Nucleus accumbens (tissue), 56 donors: ENCODE data around the gene IKBKE.

ENCODE experiments used
- DNase-seq, 56 donors: peaks; one replicate each; lab custom pipeline; 2025; lab: John Stamatoyannopoulos, UW

IKBKE gene

GRCh38 chr1:206469933-206470691, at the start of gene IKBKE:
TSS of gene IKBKE (plus strand) at chr1:206470476. CDS start at chr1:206473228, 2,752 bp downstream.
- peak in 39 of 56 donors; percentile 6 to 74 (median 35) for DNase-seq

GRCh38 chr1:206421616-206422340, 48.5 kb upstream of the IKBKE start:
- no peak for DNase-seq

DNA sequence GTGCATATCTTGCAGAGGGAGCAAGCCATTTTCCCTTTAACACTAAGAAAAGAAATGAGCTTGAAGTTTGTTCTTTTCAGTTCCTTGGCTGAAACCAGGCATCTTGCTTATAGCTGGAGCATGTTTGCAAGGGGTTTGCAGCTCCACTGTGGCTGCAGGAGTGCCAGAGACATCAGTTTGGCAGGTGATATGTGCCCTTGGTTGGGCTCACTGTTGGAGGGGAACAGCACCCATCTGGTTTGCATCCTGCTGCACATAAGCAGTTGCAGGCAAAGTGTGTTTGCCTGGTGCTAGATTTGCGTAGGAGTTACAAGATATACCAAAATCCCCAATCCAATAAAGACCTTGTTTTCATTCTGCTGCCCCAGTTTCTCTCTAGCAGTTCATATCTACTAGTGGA, 47.8 kb upstream of the IKBKE start:
- no peak for DNase-seq

DNA sequence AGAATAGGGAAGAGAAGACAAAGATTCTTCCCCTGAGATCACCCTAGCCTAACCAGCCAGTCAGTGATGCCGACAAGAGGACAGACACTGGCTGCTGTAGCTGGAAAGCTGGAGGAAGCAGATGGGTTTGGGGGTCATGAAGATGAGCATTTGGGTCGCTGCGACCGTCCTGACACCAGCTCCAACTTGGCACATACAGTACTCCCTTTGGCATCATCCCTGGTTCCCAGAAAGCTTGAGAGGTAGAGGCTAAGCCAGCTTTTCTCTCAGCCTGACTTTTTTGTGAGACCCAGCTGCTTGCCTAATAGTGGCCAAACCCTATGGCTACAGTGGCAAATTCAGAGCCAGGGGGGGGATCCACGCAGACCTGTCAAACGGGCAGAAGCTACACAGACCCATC, 43.0 kb upstream of the IKBKE start:
- no peak for DNase-seq

- DNase-seq, result no peak
Observed at GRCh38 chr1:206429421-206429820, 40.9 kb upstream of the IKBKE start.

- no peak for DNase-seq
Observed at GRCh38 chr1:206430031-206430983, 40.0 kb upstream of the IKBKE start.

- DNase-seq, result no peak
Observed at GRCh38 chr1:206435445-206435844, 34.8 kb upstream of the IKBKE start.

DNA sequence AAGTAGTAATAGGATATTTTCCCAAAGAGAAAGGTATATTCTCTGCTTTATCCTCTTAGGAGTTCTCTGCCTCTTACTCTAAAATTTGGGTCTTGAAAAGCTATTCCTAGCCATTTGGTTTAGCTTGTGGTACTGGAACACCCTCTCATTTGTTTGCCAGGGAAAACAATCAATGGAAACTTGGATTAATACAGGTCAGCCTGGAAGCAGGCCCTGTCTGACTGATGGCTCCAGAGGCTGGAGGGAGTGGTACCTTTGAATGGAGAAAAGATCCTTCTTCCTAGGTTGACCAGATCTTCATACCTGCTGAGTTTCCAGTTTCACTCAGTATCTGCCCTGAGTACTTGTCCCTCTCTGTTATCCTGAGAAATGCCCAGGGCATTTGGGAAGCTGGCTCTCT, 31.7 kb upstream of the IKBKE start:
- no peak for DNase-seq

DNA sequence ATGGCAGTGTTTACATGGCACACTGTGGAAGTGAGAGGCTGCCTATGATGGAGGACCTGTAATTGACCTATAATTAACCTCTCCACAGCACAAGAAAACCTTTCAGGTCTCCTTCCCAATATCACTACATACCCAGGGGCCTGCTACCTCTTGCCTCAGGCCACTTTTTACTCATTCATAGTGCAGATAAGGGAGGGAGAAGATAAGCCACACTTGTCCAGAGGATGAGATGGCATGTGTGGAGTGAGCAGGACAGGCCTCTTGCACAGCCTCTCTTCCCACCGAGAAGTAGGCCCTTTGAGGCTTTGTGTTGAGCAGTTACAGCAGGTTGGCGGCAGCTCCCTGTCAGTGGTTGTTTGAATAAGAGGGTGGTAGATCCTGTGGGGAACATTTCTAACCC, 31.1 kb upstream of the IKBKE start:
- no peak for DNase-seq

DNA sequence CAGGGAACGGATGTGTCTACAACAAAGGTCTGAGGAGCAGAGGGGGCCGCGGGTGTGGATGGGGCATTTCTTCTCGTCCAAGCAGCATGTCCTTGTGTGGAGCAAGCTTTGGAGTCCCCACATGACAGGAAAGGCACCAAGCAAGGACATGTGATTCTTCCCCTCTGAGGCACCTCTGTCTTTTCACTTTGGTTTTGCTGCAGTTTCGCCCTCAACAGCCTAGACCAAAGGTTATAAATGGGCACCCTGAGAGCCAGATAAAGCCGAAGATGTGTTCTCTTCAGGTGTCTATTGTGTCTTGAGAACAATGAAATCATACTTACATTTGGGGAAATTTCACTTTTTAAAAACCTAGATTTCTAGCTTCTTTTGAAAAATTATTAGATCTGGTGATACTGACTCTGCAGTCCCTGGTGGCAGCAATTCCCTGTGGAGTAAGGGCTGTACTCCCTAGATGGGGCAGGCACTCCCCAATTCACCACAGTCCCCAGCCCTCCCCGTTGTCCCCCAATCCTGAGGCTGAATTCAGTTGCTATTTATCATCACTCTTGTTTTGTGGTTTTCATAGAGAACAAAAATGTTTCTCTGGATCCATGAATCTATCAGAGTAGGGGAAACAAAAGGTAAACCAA, 28.8 kb upstream of the IKBKE start:
- no peak for DNase-seq

- no peak for DNase-seq
Observed at GRCh38 chr1:206442101-206442500, 28.2 kb upstream of the IKBKE start.

DNA sequence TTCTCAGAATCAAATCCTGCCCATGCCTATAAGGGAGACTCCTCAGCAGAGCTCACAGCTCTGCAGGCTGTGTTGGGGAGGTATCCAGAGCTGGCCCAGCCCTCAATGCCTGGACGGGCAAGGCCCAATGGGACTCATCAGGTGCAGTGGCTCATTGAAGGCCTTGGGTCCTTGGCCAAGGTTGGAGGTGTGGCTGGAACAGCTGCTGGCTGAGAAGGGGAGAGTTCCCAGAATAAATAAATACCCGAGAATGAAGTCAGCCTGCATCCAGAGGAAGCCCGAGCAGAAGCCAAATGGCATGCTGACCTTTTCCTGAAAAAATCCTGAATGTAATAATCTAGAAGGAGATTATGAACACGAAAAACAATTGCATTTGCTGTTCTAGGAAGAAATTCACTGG, 25.2 kb upstream of the IKBKE start:
- DNase-seq, result no peak

DNA sequence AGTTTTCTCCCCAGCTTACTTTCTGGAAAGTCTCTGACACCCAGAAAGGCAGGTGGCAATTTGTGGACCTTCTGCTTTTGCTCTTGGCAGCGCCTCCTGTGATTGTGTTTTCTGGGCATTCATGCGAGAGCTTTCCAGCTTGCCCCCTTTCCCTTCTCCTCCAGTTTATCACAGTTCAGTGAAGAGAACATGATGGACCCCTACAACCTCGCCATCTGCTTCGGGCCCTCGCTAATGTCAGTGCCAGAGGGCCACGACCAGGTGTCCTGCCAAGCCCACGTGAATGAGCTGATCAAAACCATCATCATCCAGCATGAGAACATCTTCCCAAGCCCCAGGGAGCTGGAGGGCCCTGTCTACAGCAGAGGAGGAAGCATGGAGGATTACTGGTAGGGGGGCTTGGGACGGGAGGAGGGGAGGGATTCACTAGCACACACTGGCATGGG, 24.3 kb upstream of the IKBKE start:
- no peak for DNase-seq

- no peak for DNase-seq
Observed at GRCh38 chr1:206446688-206447421, 23.4 kb upstream of the IKBKE start.

GRCh38 chr1:206447422-206447765, 22.9 kb upstream of the IKBKE start:
- DNase-seq, result no peak

DNA sequence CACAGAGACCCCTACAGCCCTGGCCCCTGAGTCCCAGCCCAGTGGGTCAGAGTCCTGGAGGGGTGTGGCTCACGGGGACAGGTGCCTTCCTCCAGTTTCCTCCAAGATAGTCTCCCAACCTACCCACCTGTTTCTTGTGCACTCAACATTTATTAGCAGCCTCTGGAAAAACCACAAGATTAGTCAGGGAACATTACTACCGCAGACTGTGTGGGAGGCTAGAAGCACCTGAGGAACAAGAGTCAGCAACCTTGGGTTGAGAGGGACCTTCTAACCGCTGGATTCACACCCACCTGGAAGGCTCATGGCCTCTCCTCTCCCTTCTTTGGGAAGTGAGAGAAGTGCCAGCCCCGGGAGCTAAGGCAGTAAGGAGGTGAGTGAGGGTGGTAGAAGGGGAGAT, 22.5 kb upstream of the IKBKE start:
- no peak for DNase-seq

- DNase-seq, result no peak
Observed at GRCh38 chr1:206448471-206448870, 21.8 kb upstream of the IKBKE start.

- no peak for DNase-seq
Observed at GRCh38 chr1:206449565-206449964, 20.7 kb upstream of the IKBKE start.

GRCh38 chr1:206450281-206450680, 20.0 kb upstream of the IKBKE start:
- DNase-seq, result no peak
